H9 (cell line): ENCODE results near the gene SNX32. TPM values are rescaled to one million over a fixed set of nuclear protein-coding genes. Genes with fewer than 3 reads are reported as not detected.
A peak's percentile ranks its signal among the peaks of the same experiment; 100 is the strongest.

Experiments used
- DNase-seq: peaks from one replicate; pipeline ENCODE4 v3.0.0-alpha.2; 2017
- H2AFZ ChIP-seq: one replicate; pipeline ENCODE4 v1.6.1; 2013; ENCODE audit warnings: mild to moderate bottlenecking, low read length, control low read depth, moderate library complexity
- H2AK5ac ChIP-seq: 2 replicates; pipeline ENCODE4 v1.6.1; 2013; ENCODE audit warnings: low read length, control low read depth, mixed read lengths; ENCODE audit not compliant: insufficient read length
- H2BK120ac ChIP-seq: one replicate; pipeline ENCODE4 v1.6.1; 2013; ENCODE audit warnings: low read depth, mild to moderate bottlenecking, low read length, control low read depth, inconsistent platforms; ENCODE audit not compliant: poor library complexity, severe bottlenecking
- H2BK12ac ChIP-seq: 2 replicates; pipeline ENCODE4 v1.6.1; 2013; ENCODE audit warnings: low read length, control low read depth, mixed read lengths, low read depth; ENCODE audit not compliant: insufficient read length
- H2BK15ac ChIP-seq: 2 replicates; pipeline ENCODE4 v1.6.1; 2013; ENCODE audit warnings: low read depth, low read length, control low read depth
- H2BK20ac ChIP-seq: one replicate; pipeline ENCODE4 v1.6.1; 2013; ENCODE audit warnings: low read depth, mild to moderate bottlenecking, low read length, control low read depth, inconsistent platforms; ENCODE audit not compliant: poor library complexity, severe bottlenecking
- H2BK5ac ChIP-seq: 2 replicates; pipeline ENCODE4 v1.6.1; 2013; ENCODE audit warnings: low read length, control low read depth, mixed read lengths; ENCODE audit not compliant: insufficient read length
- H3K14ac ChIP-seq: 2 replicates; pipeline ENCODE4 v1.6.1; 2013; ENCODE audit warnings: low read length, control low read depth; ENCODE audit not compliant: insufficient read depth
- H3K18ac ChIP-seq: 2 replicates; pipeline ENCODE4 v1.6.1; 2013; ENCODE audit warnings: low read depth, mild to moderate bottlenecking, mixed read lengths, low read length, control low read depth; ENCODE audit not compliant: insufficient read length
- H3K23ac ChIP-seq: 2 replicates; pipeline ENCODE4 v1.6.1; 2013; ENCODE audit warnings: low read length, control low read depth, mixed read lengths, low read depth; ENCODE audit not compliant: insufficient read length
- H3K23me2 ChIP-seq: 2 replicates; pipeline ENCODE4 v1.6.1; 2013; ENCODE audit warnings: low read depth, mild to moderate bottlenecking, mixed read lengths, low read length, control low read depth; ENCODE audit not compliant: insufficient read length, poor library complexity, severe bottlenecking
- H3K27ac ChIP-seq: 2 replicates; pipeline ENCODE4 v1.5.1; 2013; ENCODE audit warnings: low read length, control low read depth, mixed read lengths, low read depth; ENCODE audit not compliant: insufficient read length
- H3K27me3 ChIP-seq: 2 replicates; pipeline ENCODE4 v1.6.1; 2013; ENCODE audit warnings: low read length, control low read depth, inconsistent platforms; ENCODE audit not compliant: insufficient read depth
- H3K4ac ChIP-seq: 2 replicates; pipeline ENCODE4 v1.6.1; 2013; ENCODE audit warnings: low read depth, mild to moderate bottlenecking, control low read depth, inconsistent platforms, low read length, moderate library complexity
- H3K4me1 ChIP-seq: 2 replicates; pipeline ENCODE4 v1.6.1; 2013; ENCODE audit warnings: low read length, control low read depth, inconsistent platforms; ENCODE audit not compliant: insufficient read depth
- H3K4me2 ChIP-seq: 2 replicates; pipeline ENCODE4 v1.6.1; 2013; ENCODE audit warnings: low read length, control low read depth, mixed read lengths; ENCODE audit not compliant: insufficient read length, insufficient read depth
- H3K56ac ChIP-seq: 2 replicates; pipeline ENCODE4 v1.6.1; 2013; ENCODE audit warnings: low read depth, mild to moderate bottlenecking, mixed read lengths, low read length, control low read depth; ENCODE audit not compliant: insufficient read length
- H3K79me1 ChIP-seq: 2 replicates; pipeline ENCODE4 v1.6.1; 2013; ENCODE audit warnings: low read depth, mild to moderate bottlenecking, moderate library complexity, low read length, control low read depth, inconsistent platforms; ENCODE audit not compliant: insufficient read depth, poor library complexity, severe bottlenecking
- H3K79me2 ChIP-seq: 2 replicates; pipeline ENCODE4 v1.6.1; 2013; ENCODE audit warnings: low read length, control low read depth, inconsistent platforms; ENCODE audit not compliant: insufficient read depth
- H3K9ac ChIP-seq: 2 replicates; pipeline ENCODE4 v1.6.1; 2013; ENCODE audit warnings: low read length, control low read depth, mixed read lengths; ENCODE audit not compliant: insufficient read length; ENCODE audit errors: extremely low read depth
- H3K9me3 ChIP-seq: one replicate; pipeline ENCODE4 v1.6.1; 2013; ENCODE audit warnings: low read depth, low read length, inconsistent platforms; ENCODE audit not compliant: control insufficient read depth
- H3T11ph ChIP-seq: one replicate; pipeline ENCODE4 v1.6.1; 2013; ENCODE audit warnings: mild to moderate bottlenecking, low read length, control low read depth, inconsistent platforms
- H4K20me1 ChIP-seq: one replicate; pipeline ENCODE4 v1.6.1; 2013; ENCODE audit not compliant: control insufficient read depth, insufficient read length, insufficient read depth
- H4K5ac ChIP-seq: 2 replicates; pipeline ENCODE4 v1.6.1; 2013; ENCODE audit warnings: low read depth, mild to moderate bottlenecking, mixed read lengths, low read length, control low read depth; ENCODE audit not compliant: insufficient read length
- H4K8ac ChIP-seq: replicated peaks from 2 replicates; pipeline ENCODE4 v1.6.1; 2013; ENCODE audit warnings: low read length, control low read depth, mixed read lengths, low read depth; ENCODE audit not compliant: insufficient read length
- H4K91ac ChIP-seq: 2 replicates; pipeline ENCODE4 v1.6.1; 2013; ENCODE audit warnings: low read depth, mild to moderate bottlenecking, moderate library complexity, mixed read lengths, low read length, control low read depth; ENCODE audit not compliant: insufficient read length
- H3K27ac Mint-ChIP-seq, 3 experiments: 2 replicates in 2 of 3; 3 replicates in 1 of 3; pipeline ENCODE4 v1.8.0; 2020 to 2021; ENCODE audit warnings: mixed read lengths in 3 of 3, mild to moderate bottlenecking in 1 of 3, moderate library complexity in 1 of 3
- H3K27me3 Mint-ChIP-seq: 2 replicates; pipeline ENCODE4 v1.8.0; 2021; ENCODE audit warnings: low read depth, mild to moderate bottlenecking, moderate library complexity, mixed read lengths
- H3K36me3 Mint-ChIP-seq, 3 experiments: 2 replicates in 2 of 3; 3 replicates in 1 of 3; pipeline ENCODE4 v1.8.0; 2020 to 2021; ENCODE audit warnings: low read depth in 3 of 3, mixed read lengths in 3 of 3; ENCODE audit not compliant: insufficient read depth in 1 of 3
- H3K4me1 Mint-ChIP-seq, 2 experiments: 2 replicates each; pipeline ENCODE4 v1.8.0; 2020; ENCODE audit warnings: mixed read lengths in 2 of 2
- H3K4me3 Mint-ChIP-seq, 2 experiments: 2 replicates in 1 of 2; 3 replicates in 1 of 2; pipeline ENCODE4 v1.8.0; 2020 to 2021; ENCODE audit warnings: mild to moderate bottlenecking in 2 of 2, mixed read lengths in 2 of 2, moderate library complexity in 1 of 2
- H3K9me3 Mint-ChIP-seq, 2 experiments: 2 replicates in 1 of 2; 3 replicates in 1 of 2; pipeline ENCODE4 v1.8.0; 2020; ENCODE audit warnings: mild to moderate bottlenecking in 2 of 2, mixed read lengths in 2 of 2, moderate library complexity in 1 of 2
- CTCF ChIP-seq: fragments of 200-600 bp; sonication (generic); conservative IDR thresholded peaks from 3 replicates; pipeline ENCODE4 v1.8.0; 2021; ENCODE audit warnings: antibody characterized with exemption, mild to moderate bottlenecking
- WGBS: extraction: QIAGEN DNeasy Blood & Tissue Kit; methylation state at CpG from one replicate; pipeline ENCODE4 v1.1.7; 2013; ENCODE audit warnings: missing lambda C conversion rate, low lambda C conversion rate, mixed read lengths; ENCODE audit not compliant: insufficient read length; ENCODE audit errors: extremely low coverage; 5-methylcytosine and 5-hydroxymethylcytosine counted together
- total RNA-seq: library from RNA; stranded (reverse); gene quantifications from 2 replicates; pipeline ENCODE4 v1.2.1, GENCODE V29; 2021

Gene SNX32
- total RNA-seq, 1 experiment from 2014 or later, result 1.2 TPM

GRCh38 chr11:65863889-65864705 is 30.3 kb downstream of the SNX32 start:
- TF ChIP-seq CTCF, result no peak
- Histone ChIP-seq H3K18ac (no peak overlapping the region), H4K20me1 (peaks cover 2% of the 10 kb centered on the region), H3K4ac (no peak overlapping the region), H3K79me2 (no peaks in the 10 kb centered on the region), H3K4me1 (no peaks in the 10 kb centered on the region), H2AFZ (no peak overlapping the region), H2AK5ac (no peak overlapping the region), H4K91ac (no peak overlapping the region), H3K56ac (no peak overlapping the region), H3K4me2 (no peak overlapping the region), H3K23ac (no peak overlapping the region), H3K9me3 (no peaks in the 10 kb centered on the region), H2BK5ac (no peak overlapping the region), H2BK120ac (no peak overlapping the region), H3K79me1 (no peaks in the 10 kb centered on the region), H4K5ac (no peak overlapping the region), H2BK15ac (no peak overlapping the region), H3K27me3 (no peaks in the 10 kb centered on the region; the same call in 1 of the 2 replicates), H2BK12ac (no peak overlapping the region), H3K23me2 (peaks cover 12% of the 10 kb centered on the region), H3T11ph (no peak overlapping the region), H4K8ac (no peak overlapping the region), H3K9ac (no peak overlapping the region), H3K27ac (no peak overlapping the region), H3K14ac (no peak overlapping the region), H2BK20ac (no peak overlapping the region)
- Mint-ChIP-seq H3K27me3 (peaks cover 4% of the 10 kb centered on the region), H3K36me3 (peaks cover 24 to 41% (median 40%) of the 10 kb centered on the region in 3 experiments; a peak in 6 of 7 replicates), H3K9me3 (peaks cover 0 to 3% of the 10 kb centered on the region in 2 experiments; a peak in 1 of 5 replicates), H3K4me3 (no peak overlapping the region; a peak in 1 of 5 replicates), H3K27ac (peak overlapping the region in 1 of 3 experiments; percentile 72; a peak in 1 of 7 replicates), H3K4me1 (peaks cover 24 to 25% of the 10 kb centered on the region in 2 experiments)
- no peak for DNase-seq
- WGBS, result no CpG with 5 or more reads among the region's 12 CpGs
